Mammary epithelial cell (primary cell): ENCODE results near the gene TEKT2.

Experiments used
- CTCF ChIP-seq, 2 donors: IDR thresholded peaks in 1 of 2; conservative IDR thresholded peaks in 1 of 2; 2 replicates each; pipeline ENCODE4 v1.5.1; 2011 to 2012; ENCODE audit warnings: inconsistent platforms in 2 of 2, low read length in 2 of 2, mild to moderate bottlenecking in 2 of 2, control low read depth in 1 of 2, low read depth in 1 of 2; ENCODE audit not compliant: insufficient read depth in 1 of 2; ENCODE audit errors: extremely low read depth in 1 of 2
- EZH2 ChIP-seq: IDR thresholded peaks from 2 replicates; pipeline ENCODE4 v1.6.1; 2012; ENCODE audit warnings: low read length, inconsistent platforms, borderline replicate concordance

- TF ChIP-seq CTCF (conservative IDR thresholded peaks at IDR 0.05 in 1 of 2, IDR thresholded peaks at IDR 0.05 in 1 of 2; ENCODE audit: extremely low read depth in 1 of 2, insufficient read depth in 1 of 2, low read depth in 1 of 2, low read length in 2 of 2) (no peak), EZH2 (no peak)
Measured at GRCh38 chr1:36134031-36134430, 50.1 kb downstream of the TEKT2 start.
